ENCODE measurements around the gene BBOX1. TPM values are rescaled to one million over a fixed set of nuclear protein-coding genes. Genes with fewer than 3 reads are reported as not detected.
A peak's percentile ranks its signal among the peaks of the same experiment; 100 is the strongest.

BBOX1 gene
- total and polyA plus RNA-seq, 7 donors = not detected

DNA sequence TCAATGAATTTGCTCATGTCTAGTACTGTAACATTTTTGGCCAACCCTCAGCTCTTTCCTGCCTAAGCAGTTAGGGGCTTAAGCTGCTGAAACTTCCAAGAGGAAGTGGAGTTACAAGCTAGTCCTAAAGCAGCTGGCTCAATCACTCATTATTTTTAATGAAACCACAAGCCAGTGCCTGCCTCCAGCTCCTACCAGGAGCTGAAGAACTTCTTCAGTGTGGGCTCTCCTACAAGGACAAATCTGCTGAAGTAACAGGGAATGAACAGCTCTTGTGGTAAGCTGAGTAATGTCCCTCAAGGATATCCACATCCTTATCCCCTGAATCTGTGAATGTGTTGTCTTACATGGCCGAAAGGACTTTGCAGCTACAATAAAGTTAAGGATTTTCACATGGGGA, 112.5 kb downstream of the BBOX1 start:
- 93 to 98% methylated on average over 1 of the region's 1 CpG for WGBS, 2 donors

GRCh38 chr11:27158456-27159334, 118.1 kb downstream of the BBOX1 start:
- WGBS, 2 donors = 34 to 39% methylated on average over 10 of the region's 10 CpGs
- intact Hi-C loops (cut with DNase I) = loop anchor here (1.0 to 10.0 kb wide), 2 partner anchors 404 to 874 kb away; no protein-coding TSS in a partner anchor
- DNase-seq = peak; percentile 77
- Histone ChIP-seq H3K27me3 (no peaks in the 10 kb centered on the region), H3K4me3 (no peak overlapping the region), H3K27ac (peak overlapping the region in 1 of 4 donors; percentile 34), H3K4me1 (peaks cover 0 to 12% (median 0%) of the 10 kb centered on the region in 4 donors), H3K36me3 (no peaks in the 10 kb centered on the region), H3K9me3 (peaks cover 0 to 1% (median 0%) of the 10 kb centered on the region in 4 donors)
- TF ChIP-seq EP300 (IDR thresholded peaks at IDR 0.05) = no peak
- TF ChIP-seq, protein P1, sequence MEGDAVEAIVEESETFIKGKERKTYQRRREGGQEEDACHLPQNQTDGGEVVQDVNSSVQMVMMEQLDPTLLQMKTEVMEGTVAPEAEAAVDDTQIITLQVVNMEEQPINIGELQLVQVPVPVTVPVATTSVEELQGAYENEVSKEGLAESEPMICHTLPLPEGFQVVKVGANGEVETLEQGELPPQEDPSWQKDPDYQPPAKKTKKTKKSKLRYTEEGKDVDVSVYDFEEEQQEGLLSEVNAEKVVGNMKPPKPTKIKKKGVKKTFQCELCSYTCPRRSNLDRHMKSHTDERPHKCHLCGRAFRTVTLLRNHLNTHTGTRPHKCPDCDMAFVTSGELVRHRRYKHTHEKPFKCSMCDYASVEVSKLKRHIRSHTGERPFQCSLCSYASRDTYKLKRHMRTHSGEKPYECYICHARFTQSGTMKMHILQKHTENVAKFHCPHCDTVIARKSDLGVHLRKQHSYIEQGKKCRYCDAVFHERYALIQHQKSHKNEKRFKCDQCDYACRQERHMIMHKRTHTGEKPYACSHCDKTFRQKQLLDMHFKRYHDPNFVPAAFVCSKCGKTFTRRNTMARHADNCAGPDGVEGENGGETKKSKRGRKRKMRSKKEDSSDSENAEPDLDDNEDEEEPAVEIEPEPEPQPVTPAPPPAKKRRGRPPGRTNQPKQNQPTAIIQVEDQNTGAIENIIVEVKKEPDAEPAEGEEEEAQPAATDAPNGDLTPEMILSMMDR (IDR thresholded peaks at IDR 0.05) = peak; percentile 73 to 86 (median 78)

More for the DNA sequence above, 112.5 kb downstream of the BBOX1 start:
- Histone ChIP-seq H3K4me3 (no peak overlapping the region), H3K9me3 (peaks cover 0 to 3% (median under 1%) of the 10 kb centered on the region in 4 donors), H3K27ac (no peak overlapping the region), H3K36me3 (no peaks in the 10 kb centered on the region), H3K27me3 (no peaks in the 10 kb centered on the region), H3K4me1 (peaks cover 0 to 4% (median under 1%) of the 10 kb centered on the region in 4 donors)
- intact Hi-C loops (cut with DNase I) = loop anchor here (10.0 kb wide), 1 partner anchor 868 kb away; no protein-coding TSS in a partner anchor
- no peak for TF ChIP-seq POLR2A (IDR thresholded peaks at IDR 0.05)
- TF ChIP-seq EP300 (IDR thresholded peaks at IDR 0.05) = no peak
- TF ChIP-seq, protein P1 (IDR thresholded peaks at IDR 0.05) = no peak
- no peak for TF ChIP-seq POLR2AphosphoS5 (IDR thresholded peaks at IDR 0.05)
- DNase-seq = no peak

GRCh38 chr11:27159335-27159679, 118.7 kb downstream of the BBOX1 start:
- no peak for DNase-seq
- Histone ChIP-seq H3K27me3 (no peaks in the 10 kb centered on the region), H3K27ac (no peak overlapping the region), H3K9me3 (peaks cover 0 to 1% (median 0%) of the 10 kb centered on the region in 4 donors), H3K4me1 (peaks cover 0 to 12% (median 0%) of the 10 kb centered on the region in 4 donors), H3K36me3 (no peaks in the 10 kb centered on the region), H3K4me3 (no peak overlapping the region)
- 51 to 56% methylated on average over 2 of the region's 2 CpGs for WGBS, 2 donors
- TF ChIP-seq, protein P1 (IDR thresholded peaks at IDR 0.05) = no peak
- TF ChIP-seq EP300 (IDR thresholded peaks at IDR 0.05) (no peak), POLR2AphosphoS5 (IDR thresholded peaks at IDR 0.05) (no peak), POLR2A (IDR thresholded peaks at IDR 0.05) (no peak)
- intact Hi-C loops (cut with DNase I) = loop anchor here (10.0 kb wide), 1 partner anchor 875 kb away; no protein-coding TSS in a partner anchor

DNA sequence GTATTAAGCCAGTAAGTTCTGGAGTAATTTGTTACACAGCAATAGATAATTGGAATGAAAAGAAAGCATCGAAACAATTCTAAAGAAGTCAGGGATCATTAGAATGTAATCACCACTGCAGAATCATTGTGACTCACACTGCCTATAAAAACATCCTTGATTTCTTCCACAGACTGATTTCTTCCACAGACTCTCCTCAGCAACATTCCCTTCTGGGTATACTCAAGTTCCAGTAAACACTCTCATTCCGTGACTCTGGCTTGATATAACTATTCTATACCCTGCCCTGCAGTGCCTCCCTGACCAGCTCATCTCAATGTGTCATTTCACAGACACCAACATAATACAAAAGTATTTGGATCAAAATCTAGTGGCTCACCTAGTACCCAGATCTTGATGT, 120.5 kb downstream of the BBOX1 start:
- 84 to 90% methylated on average over 2 of the region's 2 CpGs for WGBS, 2 donors
- Histone ChIP-seq H3K27me3 (no peaks in the 10 kb centered on the region), H3K27ac (no peak overlapping the region), H3K9me3 (no peaks in the 10 kb centered on the region), H3K4me3 (no peak overlapping the region), H3K4me1 (peaks cover 0 to 12% (median 0%) of the 10 kb centered on the region in 4 donors), H3K36me3 (no peaks in the 10 kb centered on the region)
- no peak for TF ChIP-seq POLR2AphosphoS5 (IDR thresholded peaks at IDR 0.05)
- DNase-seq = no peak
- intact Hi-C loops (cut with DNase I) = no loop called here

GRCh38 chr11:27162237-27162636, 121.6 kb downstream of the BBOX1 start:
- TF ChIP-seq EP300 (IDR thresholded peaks at IDR 0.05) (no peak), POLR2AphosphoS5 (IDR thresholded peaks at IDR 0.05) (no peak), POLR2A (IDR thresholded peaks at IDR 0.05) (no peak)
- TF ChIP-seq, protein P1 (IDR thresholded peaks at IDR 0.05) = no peak
- DNase-seq = no peak
- H3K36me3 ChIP-seq = no peaks in the 10 kb centered on the region
- intact Hi-C loops (cut with DNase I) = no loop called here
- 21 to 65% methylated on average over 1 of the region's 1 CpG for WGBS, 2 donors
- no peaks in the 10 kb centered on the region for H3K27me3 ChIP-seq
- no peak overlapping the region for H3K27ac ChIP-seq
- no peaks in the 10 kb centered on the region for H3K9me3 ChIP-seq
- peaks cover 0 to 12% (median 0%) of the 10 kb centered on the region in 4 donors for H3K4me1 ChIP-seq
- H3K4me3 ChIP-seq = no peak overlapping the region

Data from sigmoid colon (tissue), 7 donors.